ENCODE measurements around the gene TPP2.

TPP2 gene

GRCh38 chr13:102680133-102680717, 83.4 kb downstream of the TPP2 start:
- no peak overlapping the region for H3K4me3 ChIP-seq (ENCODE audit: low read length in 2 of 2)
- no peak overlapping the region for H3K27ac ChIP-seq (ENCODE audit: low read length)
- no peak overlapping the region for H3K9ac ChIP-seq (ENCODE audit: low read length in 2 of 2)
- H3K4me1 ChIP-seq (ENCODE audit: control insufficient read depth, insufficient read depth, low read length) = no peaks in the 10 kb centered on the region
- peaks cover 0 to 2% of the 10 kb centered on the region in 2 donors for H3K9me3 ChIP-seq (ENCODE audit: control insufficient read depth in 2 of 2, low read length in 2 of 2)
- H3K27me3 ChIP-seq (ENCODE audit: control insufficient read depth in 1 of 2, insufficient read depth in 2 of 2, low read length in 2 of 2) = no peaks in the 10 kb centered on the region
- H3K36me3 ChIP-seq (ENCODE audit: control insufficient read depth in 2 of 2, insufficient read depth in 2 of 2, low read length in 2 of 2) = peaks cover 12 to 20% of the 10 kb centered on the region in 2 donors

- no peak overlapping the region for H3K27ac ChIP-seq (ENCODE audit: low read length)
- no peaks in the 10 kb centered on the region for H3K27me3 ChIP-seq (ENCODE audit: control insufficient read depth in 1 of 2, insufficient read depth in 2 of 2, low read length in 2 of 2)
- no peak overlapping the region for H3K9ac ChIP-seq (ENCODE audit: low read length in 2 of 2)
- peaks cover 12 to 20% of the 10 kb centered on the region in 2 donors for H3K36me3 ChIP-seq (ENCODE audit: control insufficient read depth in 2 of 2, insufficient read depth in 2 of 2, low read length in 2 of 2)
- H3K4me3 ChIP-seq (ENCODE audit: low read length in 2 of 2) = no peak overlapping the region
- H3K4me1 ChIP-seq (ENCODE audit: control insufficient read depth, insufficient read depth, low read length) = no peaks in the 10 kb centered on the region
- H3K9me3 ChIP-seq (ENCODE audit: control insufficient read depth in 2 of 2, low read length in 2 of 2) = peaks cover 0 to 2% of the 10 kb centered on the region in 2 donors
Measured at GRCh38 chr13:102680842-102681740, 84.3 kb downstream of the TPP2 start.

- H3K4me1 ChIP-seq (ENCODE audit: control insufficient read depth, insufficient read depth, low read length) = no peaks in the 10 kb centered on the region
- H3K27me3 ChIP-seq (ENCODE audit: control insufficient read depth in 1 of 2, insufficient read depth in 2 of 2, low read length in 2 of 2) = no peaks in the 10 kb centered on the region
- no peak overlapping the region for H3K27ac ChIP-seq (ENCODE audit: low read length)
- H3K9me3 ChIP-seq (ENCODE audit: control insufficient read depth in 2 of 2, low read length in 2 of 2) = peaks cover 0 to 2% of the 10 kb centered on the region in 2 donors
- H3K9ac ChIP-seq (ENCODE audit: low read length in 2 of 2) = no peak overlapping the region
- H3K4me3 ChIP-seq (ENCODE audit: low read length in 2 of 2) = no peak overlapping the region
- H3K36me3 ChIP-seq (ENCODE audit: control insufficient read depth in 2 of 2, insufficient read depth in 2 of 2, low read length in 2 of 2) = peaks cover 12 to 13% of the 10 kb centered on the region in 2 donors
Measured at GRCh38 chr13:102682211-102682610, 85.4 kb downstream of the TPP2 start.

- H3K9me3 ChIP-seq (ENCODE audit: control insufficient read depth in 2 of 2, low read length in 2 of 2) = peaks cover 0 to 2% of the 10 kb centered on the region in 2 donors
- no peaks in the 10 kb centered on the region for H3K27me3 ChIP-seq (ENCODE audit: control insufficient read depth in 1 of 2, insufficient read depth in 2 of 2, low read length in 2 of 2)
- no peak overlapping the region for H3K9ac ChIP-seq (ENCODE audit: low read length in 2 of 2)
- peaks cover 9% of the 10 kb centered on the region in 2 donors for H3K36me3 ChIP-seq (ENCODE audit: control insufficient read depth in 2 of 2, insufficient read depth in 2 of 2, low read length in 2 of 2)
- H3K27ac ChIP-seq (ENCODE audit: low read length) = no peak overlapping the region
- no peak overlapping the region for H3K4me3 ChIP-seq (ENCODE audit: low read length in 2 of 2)
- H3K4me1 ChIP-seq (ENCODE audit: control insufficient read depth, insufficient read depth, low read length) = no peaks in the 10 kb centered on the region
Measured at GRCh38 chr13:102682727-102683126, 85.9 kb downstream of the TPP2 start.

GRCh38 chr13:102683637-102684036, 86.9 kb downstream of the TPP2 start:
- peaks cover 0 to 2% of the 10 kb centered on the region in 2 donors for H3K9me3 ChIP-seq (ENCODE audit: control insufficient read depth in 2 of 2, low read length in 2 of 2)
- H3K4me3 ChIP-seq (ENCODE audit: low read length in 2 of 2) = no peak overlapping the region

GRCh38 chr13:102686024-102686423, 89.2 kb downstream of the TPP2 start:
- Histone ChIP-seq H3K9ac (ENCODE audit: low read length in 2 of 2) (no peak overlapping the region), H3K4me3 (ENCODE audit: low read length in 2 of 2) (no peak overlapping the region)

More at GRCh38 chr13:102683637-102684036, 86.9 kb downstream of the TPP2 start:
- Histone ChIP-seq H3K27ac (ENCODE audit: low read length) (no peak overlapping the region), H3K27me3 (ENCODE audit: control insufficient read depth in 1 of 2, insufficient read depth in 2 of 2, low read length in 2 of 2) (no peaks in the 10 kb centered on the region), H3K4me1 (ENCODE audit: control insufficient read depth, insufficient read depth, low read length) (no peaks in the 10 kb centered on the region), H3K36me3 (ENCODE audit: control insufficient read depth in 2 of 2, insufficient read depth in 2 of 2, low read length in 2 of 2) (peaks cover 6 to 8% of the 10 kb centered on the region in 2 donors), H3K9ac (ENCODE audit: low read length in 2 of 2) (no peak overlapping the region)

GRCh38 chr13:102687520-102687919, 90.7 kb downstream of the TPP2 start:
- no peak overlapping the region for H3K4me3 ChIP-seq (ENCODE audit: low read length in 2 of 2)
- peaks cover 0 to 2% of the 10 kb centered on the region in 2 donors for H3K9me3 ChIP-seq (ENCODE audit: control insufficient read depth in 2 of 2, low read length in 2 of 2)
- H3K36me3 ChIP-seq (ENCODE audit: control insufficient read depth in 2 of 2, insufficient read depth in 2 of 2, low read length in 2 of 2) = no peaks in the 10 kb centered on the region
- H3K9ac ChIP-seq (ENCODE audit: low read length in 2 of 2) = no peak overlapping the region
- peaks cover 4 to 13% of the 10 kb centered on the region in 2 donors for H3K27me3 ChIP-seq (ENCODE audit: control insufficient read depth in 1 of 2, insufficient read depth in 2 of 2, low read length in 2 of 2)
- H3K4me1 ChIP-seq (ENCODE audit: control insufficient read depth, insufficient read depth, low read length) = no peaks in the 10 kb centered on the region
- H3K27ac ChIP-seq (ENCODE audit: low read length) = no peak overlapping the region

More at GRCh38 chr13:102686024-102686423, 89.2 kb downstream of the TPP2 start:
- Histone ChIP-seq H3K4me1 (ENCODE audit: control insufficient read depth, insufficient read depth, low read length) (no peaks in the 10 kb centered on the region), H3K36me3 (ENCODE audit: control insufficient read depth in 2 of 2, insufficient read depth in 2 of 2, low read length in 2 of 2) (no peaks in the 10 kb centered on the region), H3K9me3 (ENCODE audit: control insufficient read depth in 2 of 2, low read length in 2 of 2) (peaks cover 0 to 2% of the 10 kb centered on the region in 2 donors), H3K27ac (ENCODE audit: low read length) (no peak overlapping the region), H3K27me3 (ENCODE audit: control insufficient read depth in 1 of 2, insufficient read depth in 2 of 2, low read length in 2 of 2) (peaks cover 0 to 7% of the 10 kb centered on the region in 2 donors)

- H3K4me3 ChIP-seq (ENCODE audit: low read length in 2 of 2) = no peak overlapping the region
- no peaks in the 10 kb centered on the region for H3K9me3 ChIP-seq (ENCODE audit: control insufficient read depth in 2 of 2, low read length in 2 of 2)
- no peak overlapping the region for H3K9ac ChIP-seq (ENCODE audit: low read length in 2 of 2)
- H3K36me3 ChIP-seq (ENCODE audit: control insufficient read depth in 2 of 2, insufficient read depth in 2 of 2, low read length in 2 of 2) = no peaks in the 10 kb centered on the region
- no peak overlapping the region for H3K27ac ChIP-seq (ENCODE audit: low read length)
- no peaks in the 10 kb centered on the region for H3K4me1 ChIP-seq (ENCODE audit: control insufficient read depth, insufficient read depth, low read length)
- H3K27me3 ChIP-seq (ENCODE audit: control insufficient read depth in 1 of 2, insufficient read depth in 2 of 2, low read length in 2 of 2) = peaks cover 8 to 17% of the 10 kb centered on the region in 2 donors
Measured at GRCh38 chr13:102688306-102688973, 91.7 kb downstream of the TPP2 start.

GRCh38 chr13:102690883-102691282, 94.1 kb downstream of the TPP2 start:
- Histone ChIP-seq H3K4me3 (ENCODE audit: low read length in 2 of 2) (no peak overlapping the region), H3K27ac (ENCODE audit: low read length) (no peak overlapping the region), H3K36me3 (ENCODE audit: control insufficient read depth in 2 of 2, insufficient read depth in 2 of 2, low read length in 2 of 2) (no peaks in the 10 kb centered on the region), H3K27me3 (ENCODE audit: control insufficient read depth in 1 of 2, insufficient read depth in 2 of 2, low read length in 2 of 2) (peaks cover 8 to 17% of the 10 kb centered on the region in 2 donors), H3K4me1 (ENCODE audit: control insufficient read depth, insufficient read depth, low read length) (no peaks in the 10 kb centered on the region), H3K9me3 (ENCODE audit: control insufficient read depth in 2 of 2, low read length in 2 of 2) (no peaks in the 10 kb centered on the region), H3K9ac (ENCODE audit: low read length in 2 of 2) (no peak overlapping the region)

- H3K27ac ChIP-seq (ENCODE audit: low read length) = no peak overlapping the region
- H3K9ac ChIP-seq (ENCODE audit: low read length in 2 of 2) = no peak overlapping the region
- H3K9me3 ChIP-seq (ENCODE audit: control insufficient read depth in 2 of 2, low read length in 2 of 2) = no peaks in the 10 kb centered on the region
- H3K4me3 ChIP-seq (ENCODE audit: low read length in 2 of 2) = no peak overlapping the region
- no peaks in the 10 kb centered on the region for H3K36me3 ChIP-seq (ENCODE audit: control insufficient read depth in 2 of 2, insufficient read depth in 2 of 2, low read length in 2 of 2)
- no peaks in the 10 kb centered on the region for H3K4me1 ChIP-seq (ENCODE audit: control insufficient read depth, insufficient read depth, low read length)
- peaks cover 10 to 17% of the 10 kb centered on the region in 2 donors for H3K27me3 ChIP-seq (ENCODE audit: control insufficient read depth in 1 of 2, insufficient read depth in 2 of 2, low read length in 2 of 2)
Measured at GRCh38 chr13:102692491-102692826, 95.7 kb downstream of the TPP2 start.

Measured in stomach smooth muscle (tissue), 2 donors.